ENCODE measurements around the gene TJP1.

The TJP1 gene

DNA sequence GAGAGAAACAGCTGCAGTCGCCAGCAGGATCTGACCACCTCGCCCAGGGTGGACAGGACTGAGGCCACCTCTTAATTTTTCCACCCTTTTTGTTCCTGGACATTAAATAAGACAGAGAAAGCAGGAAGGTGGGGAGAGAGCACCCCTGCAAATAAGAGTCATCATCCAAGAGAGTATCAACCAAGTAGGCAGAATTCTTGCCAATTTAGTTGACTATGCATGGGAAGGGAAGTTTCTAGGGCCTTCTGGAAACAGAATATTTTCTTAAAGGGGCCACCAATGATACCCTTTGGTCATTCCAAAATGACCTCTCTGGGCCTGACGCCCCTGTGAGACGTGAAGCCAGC is 136.2 kb downstream of the TJP1 start:
- H3K27ac ChIP-seq, result no peak overlapping the region
- no peak for TF ChIP-seq ZFX (IDR thresholded peaks at IDR 0.05; ENCODE audit: borderline replicate concordance)
- TF ChIP-seq, protein P1, sequence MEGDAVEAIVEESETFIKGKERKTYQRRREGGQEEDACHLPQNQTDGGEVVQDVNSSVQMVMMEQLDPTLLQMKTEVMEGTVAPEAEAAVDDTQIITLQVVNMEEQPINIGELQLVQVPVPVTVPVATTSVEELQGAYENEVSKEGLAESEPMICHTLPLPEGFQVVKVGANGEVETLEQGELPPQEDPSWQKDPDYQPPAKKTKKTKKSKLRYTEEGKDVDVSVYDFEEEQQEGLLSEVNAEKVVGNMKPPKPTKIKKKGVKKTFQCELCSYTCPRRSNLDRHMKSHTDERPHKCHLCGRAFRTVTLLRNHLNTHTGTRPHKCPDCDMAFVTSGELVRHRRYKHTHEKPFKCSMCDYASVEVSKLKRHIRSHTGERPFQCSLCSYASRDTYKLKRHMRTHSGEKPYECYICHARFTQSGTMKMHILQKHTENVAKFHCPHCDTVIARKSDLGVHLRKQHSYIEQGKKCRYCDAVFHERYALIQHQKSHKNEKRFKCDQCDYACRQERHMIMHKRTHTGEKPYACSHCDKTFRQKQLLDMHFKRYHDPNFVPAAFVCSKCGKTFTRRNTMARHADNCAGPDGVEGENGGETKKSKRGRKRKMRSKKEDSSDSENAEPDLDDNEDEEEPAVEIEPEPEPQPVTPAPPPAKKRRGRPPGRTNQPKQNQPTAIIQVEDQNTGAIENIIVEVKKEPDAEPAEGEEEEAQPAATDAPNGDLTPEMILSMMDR (IDR thresholded peaks at IDR 0.05), result no peak

DNA sequence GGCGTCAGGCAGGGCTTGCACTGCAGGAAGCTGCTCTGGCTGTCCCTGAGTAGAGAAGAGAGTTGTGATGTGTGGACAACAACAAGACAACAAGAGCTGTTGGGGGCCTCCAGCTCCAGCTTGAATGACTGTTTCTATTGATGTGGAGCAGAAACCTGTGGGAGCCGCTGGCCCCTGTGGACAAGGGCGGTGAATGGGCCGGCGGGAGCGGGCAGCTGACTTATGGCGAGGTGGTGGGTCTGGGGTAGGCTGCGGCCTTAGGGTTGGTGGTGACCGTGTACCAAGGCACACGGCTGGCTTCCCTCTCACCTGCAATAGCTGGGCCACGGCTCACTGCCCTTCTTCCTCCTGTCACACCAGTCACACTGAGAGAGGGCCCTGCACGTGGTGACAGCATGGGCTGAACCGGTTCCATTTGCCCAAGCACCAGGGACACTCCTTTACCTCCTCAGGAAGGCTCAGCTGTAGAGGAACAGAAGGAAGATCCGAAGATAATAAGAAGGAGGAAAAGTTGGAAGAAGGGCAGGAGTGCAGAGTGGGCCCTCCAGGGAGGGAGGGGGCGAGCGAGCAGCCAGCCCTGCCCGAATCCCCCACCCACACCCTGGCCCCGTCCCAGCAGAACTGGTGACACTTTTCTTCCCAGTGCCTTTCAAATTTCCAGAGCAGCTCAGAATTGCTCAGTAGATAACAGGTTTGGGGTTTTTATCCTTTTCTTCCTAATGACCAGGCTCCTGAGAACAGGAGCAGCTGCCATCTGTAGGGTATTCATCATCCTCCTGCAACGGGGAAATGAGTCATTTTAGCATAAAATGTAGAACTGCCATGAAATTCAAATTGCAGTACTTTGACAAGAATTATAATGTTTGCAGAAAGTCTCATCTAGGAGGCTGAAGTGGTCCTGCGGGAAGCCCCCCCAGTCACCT is 136.9 kb downstream of the TJP1 start:
- no peak for TF ChIP-seq ZFX (IDR thresholded peaks at IDR 0.05; ENCODE audit: borderline replicate concordance)
- TF ChIP-seq, protein P1 (IDR thresholded peaks at IDR 0.05), result no peak
- H3K27ac ChIP-seq, result no peak overlapping the region

DNA sequence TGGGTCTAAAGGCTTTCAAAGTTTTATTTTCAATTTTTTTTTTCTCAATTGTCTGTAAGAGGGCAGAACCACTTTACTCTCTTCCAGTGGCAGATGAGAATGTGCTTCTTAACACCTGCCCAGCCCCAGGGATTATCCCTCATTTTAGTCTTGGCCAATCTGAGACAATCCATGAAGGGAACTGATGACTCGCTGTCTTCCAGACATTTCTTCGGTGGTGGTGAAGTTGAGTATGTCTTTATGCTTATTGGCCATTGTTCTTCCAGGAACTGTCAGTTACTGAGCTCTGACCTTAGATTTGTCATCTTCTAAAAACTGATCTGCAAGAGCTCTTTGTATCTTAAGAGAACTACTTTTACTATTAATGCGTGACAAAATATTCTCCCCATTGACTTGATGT is 139.5 kb downstream of the TJP1 start:
- TF ChIP-seq, protein P1 (IDR thresholded peaks at IDR 0.05), result no peak
- no peak for TF ChIP-seq ZFX (IDR thresholded peaks at IDR 0.05; ENCODE audit: borderline replicate concordance)
- no peak overlapping the region for H3K27ac ChIP-seq

DNA sequence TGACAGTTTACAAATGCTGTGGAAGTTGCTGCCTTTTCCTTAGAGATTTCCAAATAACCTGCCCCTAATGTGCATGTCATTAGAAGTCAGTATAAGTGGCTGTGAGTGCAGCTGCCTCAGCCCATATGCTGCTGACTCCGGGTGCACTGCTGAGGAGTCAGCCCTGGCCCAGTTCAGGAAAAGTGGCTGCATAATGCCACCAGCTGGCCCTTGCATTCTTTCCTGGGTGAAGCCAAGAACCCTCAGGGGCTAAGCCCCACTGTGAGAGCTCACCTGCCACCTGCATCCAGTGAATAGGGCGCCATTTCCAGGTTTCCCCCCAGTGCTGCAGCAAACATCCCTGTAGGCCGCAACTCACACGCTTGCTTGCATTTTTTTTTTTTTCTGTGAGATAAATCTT is 139.9 kb downstream of the TJP1 start:
- TF ChIP-seq ZFX (IDR thresholded peaks at IDR 0.05; ENCODE audit: borderline replicate concordance), result no peak
- TF ChIP-seq, protein P1 (IDR thresholded peaks at IDR 0.05), result no peak

DNA sequence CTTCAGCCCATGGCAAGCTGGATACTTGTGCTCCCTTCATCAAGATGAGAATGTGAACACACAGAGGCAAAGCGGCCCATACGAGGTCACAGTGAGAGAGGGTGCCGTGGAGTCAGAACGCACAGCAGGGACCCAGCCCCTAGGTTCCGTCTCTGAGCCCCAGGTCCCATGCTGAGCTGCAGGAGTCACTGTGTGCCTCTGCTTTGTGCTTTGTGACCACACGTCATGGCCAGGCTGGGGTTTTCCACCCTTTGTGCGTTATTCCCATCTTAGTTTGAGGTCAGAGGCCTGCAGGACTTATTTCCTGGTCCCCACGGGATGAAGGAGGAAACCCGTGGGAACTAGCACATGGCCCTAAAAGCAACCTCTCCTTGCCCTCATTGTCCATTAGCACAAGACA is 140.3 kb downstream of the TJP1 start:
- H3K27ac ChIP-seq, result no peak overlapping the region
- TF ChIP-seq, protein P1 (IDR thresholded peaks at IDR 0.05), result no peak
- TF ChIP-seq ZFX (IDR thresholded peaks at IDR 0.05; ENCODE audit: borderline replicate concordance), result no peak

More for the DNA sequence above, 139.9 kb downstream of the TJP1 start:
- no peak overlapping the region for H3K27ac ChIP-seq

DNA sequence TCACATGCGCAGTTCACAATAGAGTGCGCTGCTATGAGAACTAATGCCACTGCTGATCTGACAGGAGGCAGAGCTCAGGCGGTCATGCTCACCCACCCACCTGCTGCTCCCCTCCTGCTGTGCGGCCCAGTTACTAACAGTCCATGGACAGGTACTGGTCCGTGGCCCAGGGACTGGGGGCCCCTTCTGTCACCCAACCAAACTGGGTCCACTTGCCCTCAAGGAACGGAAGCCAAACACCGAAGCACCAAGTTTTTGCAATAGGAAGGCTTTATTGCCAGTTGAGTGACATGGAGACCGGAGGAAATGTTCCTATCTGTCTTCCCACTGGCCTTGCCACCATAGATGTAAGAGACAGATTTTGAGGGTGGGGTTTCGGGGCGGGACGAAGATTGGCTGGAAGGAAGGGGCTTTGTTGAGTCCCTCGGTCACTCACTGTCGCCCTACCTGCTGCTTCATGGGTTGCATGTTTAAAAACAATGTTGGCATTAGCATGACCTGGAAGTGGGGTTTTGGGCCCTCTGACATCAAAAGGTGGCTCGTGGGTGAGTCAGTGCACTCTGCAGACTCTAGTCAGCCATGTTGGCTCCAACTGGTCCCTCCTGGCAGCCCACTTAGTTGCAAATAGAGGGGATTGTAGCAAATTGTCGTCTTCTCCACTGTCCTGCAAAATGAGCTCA is 141.0 kb downstream of the TJP1 start:
- TF ChIP-seq, protein P1 (IDR thresholded peaks at IDR 0.05), result no peak
- no peak for TF ChIP-seq ZFX (IDR thresholded peaks at IDR 0.05; ENCODE audit: borderline replicate concordance)
- no peak overlapping the region for H3K27ac ChIP-seq

Measured in 22Rv1 (cell line).